ENCODE data around the gene POLR3A. TPM values are rescaled to one million over a fixed set of nuclear protein-coding genes. Genes with fewer than 3 reads are reported as not detected.

Gene POLR3A
- total and polyA plus RNA-seq, 2 of the 13 experiments (the other 11 are each of a cell fraction or from before 2014, with no cell fraction given): 13.6 to 19.2 TPM

- no TSS peak for BruUV-seq (replicated peaks)
- Histone ChIP-seq H3K27me3 (ENCODE audit: control insufficient read depth in 1 of 2, insufficient read depth in 2 of 2, low read length in 2 of 2) (no peaks in the 10 kb centered on the region; a peak in 2 of 5 replicates), H3K9ac (ENCODE audit: insufficient read depth, low read depth, low read length) (peak overlapping the region; percentile 75), H3K9me3 (ENCODE audit: low read length) (no peaks in the 10 kb centered on the region), H3K4me1 (ENCODE audit: insufficient read depth, low read length) (peaks cover 45% of the 10 kb centered on the region), H3K4me2 (ENCODE audit: low read depth, low read length) (peak overlapping the region; percentile 84), H4K20me1 (ENCODE audit: insufficient read depth, low read length) (peaks cover 41% of the 10 kb centered on the region), H3K36me3 (replicated peaks in 1 of 2; ENCODE audit: control insufficient read depth in 1 of 2, insufficient read depth in 2 of 2, low read length in 2 of 2) (peaks cover 14 to 33% of the 10 kb centered on the region in 2 experiments), H3K79me2 (ENCODE audit: insufficient read depth, low read length) (peaks cover 54% of the 10 kb centered on the region), H2AFZ (ENCODE audit: low read length) (peak overlapping the region; percentile 93), H3K27ac (ENCODE audit: extremely low read length, insufficient read depth, low read length) (peak overlapping the region; percentile 80), H3K4me3 (replicated peaks in 1 of 3; ENCODE audit: insufficient read depth in 1 of 3, low read depth in 2 of 3, low read length in 3 of 3) (peak overlapping the region; percentile 61 to 91 (median 78); a peak in 5 of 6 replicates)
- ChIA-PET POLR2A (interaction anchor here (1.5 kb wide), 1 partner anchor 14 kb away, joined by 6 read pairs; no protein-coding TSS in a partner anchor), CTCF (ENCODE audit: low intra/inter-chr PET ratio, low total read pairs) (no interaction called here)
- FAIRE-seq: no peak
- no peak for ATAC-seq
- no peak for DNase-seq (ENCODE audit: low spot score)
- 2% methylated on average over 4 of the region's 4 CpGs for WGBS (ENCODE audit: low lambda C conversion rate)
- intact Hi-C loops (cut with micrococcal nuclease; ENCODE audit: unreplicated experiment): no loop called here
- in situ Hi-C loops (cut with HindIII; ENCODE audit: extremely low pct_ligation_motif_present, low pct_unique_long_range_greater_than_20kb): no loop called here
- no peak for TF ChIP-seq ZBED4 (CRISPR knock-in tag; IDR thresholded peaks at IDR 0.05; ENCODE audit: borderline replicate concordance)
- no peak for TF ChIP-seq HES4 (CRISPR knock-in tag; IDR thresholded peaks at IDR 0.05; ENCODE audit: borderline replicate concordance)
- 0 out of 2 replicates have a peak, but pooled peaks have one; percentile 39 for TF ChIP-seq ZFP1 (CRISPR knock-in tag; IDR thresholded peaks at IDR 0.05)
- TF ChIP-seq, protein P1, sequence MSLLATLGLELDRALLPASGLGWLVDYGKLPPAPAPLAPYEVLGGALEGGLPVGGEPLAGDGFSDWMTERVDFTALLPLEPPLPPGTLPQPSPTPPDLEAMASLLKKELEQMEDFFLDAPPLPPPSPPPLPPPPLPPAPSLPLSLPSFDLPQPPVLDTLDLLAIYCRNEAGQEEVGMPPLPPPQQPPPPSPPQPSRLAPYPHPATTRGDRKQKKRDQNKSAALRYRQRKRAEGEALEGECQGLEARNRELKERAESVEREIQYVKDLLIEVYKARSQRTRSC (CRISPR knock-in tag; IDR thresholded peaks at IDR 0.05; ENCODE audit: low read depth): no peak
- no peak for TF ChIP-seq ZNF597 (CRISPR knock-in tag; IDR thresholded peaks at IDR 0.05)
- TF ChIP-seq SRSF1 (optimal IDR thresholded peaks at IDR 0.05; ENCODE audit: low read depth, low read length): no peak
- no peak for TF ChIP-seq ZNF83 (CRISPR knock-in tag; IDR thresholded peaks at IDR 0.05; ENCODE audit: borderline replicate concordance)
- TF ChIP-seq AGO1 (IDR thresholded peaks at IDR 0.05; ENCODE audit: low read depth, low read length, poor library complexity, severe bottlenecking): peak; percentile 4
- TF ChIP-seq BCL3 (CRISPR knock-in tag; IDR thresholded peaks at IDR 0.05): no peak
- no peak for TF ChIP-seq ZNF878 (CRISPR knock-in tag; IDR thresholded peaks at IDR 0.05)
- TF ChIP-seq POLR2G (IDR thresholded peaks at IDR 0.05; ENCODE audit: low read depth, low read length): no peak
- peak; percentile 32; the same call in 1 of the 2 replicates for TF ChIP-seq KDM5A (IDR thresholded peaks at IDR 0.05; ENCODE audit: borderline replicate concordance, low read length)
- TF ChIP-seq KMT2B (CRISPR knock-in tag; IDR thresholded peaks at IDR 0.05): no peak
- TF ChIP-seq, protein P2, sequence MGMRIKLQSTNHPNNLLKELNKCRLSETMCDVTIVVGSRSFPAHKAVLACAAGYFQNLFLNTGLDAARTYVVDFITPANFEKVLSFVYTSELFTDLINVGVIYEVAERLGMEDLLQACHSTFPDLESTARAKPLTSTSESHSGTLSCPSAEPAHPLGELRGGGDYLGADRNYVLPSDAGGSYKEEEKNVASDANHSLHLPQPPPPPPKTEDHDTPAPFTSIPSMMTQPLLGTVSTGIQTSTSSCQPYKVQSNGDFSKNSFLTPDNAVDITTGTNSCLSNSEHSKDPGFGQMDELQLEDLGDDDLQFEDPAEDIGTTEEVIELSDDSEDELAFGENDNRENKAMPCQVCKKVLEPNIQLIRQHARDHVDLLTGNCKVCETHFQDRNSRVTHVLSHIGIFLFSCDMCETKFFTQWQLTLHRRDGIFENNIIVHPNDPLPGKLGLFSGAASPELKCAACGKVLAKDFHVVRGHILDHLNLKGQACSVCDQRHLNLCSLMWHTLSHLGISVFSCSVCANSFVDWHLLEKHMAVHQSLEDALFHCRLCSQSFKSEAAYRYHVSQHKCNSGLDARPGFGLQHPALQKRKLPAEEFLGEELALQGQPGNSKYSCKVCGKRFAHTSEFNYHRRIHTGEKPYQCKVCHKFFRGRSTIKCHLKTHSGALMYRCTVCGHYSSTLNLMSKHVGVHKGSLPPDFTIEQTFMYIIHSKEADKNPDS (CRISPR knock-in tag; IDR thresholded peaks at IDR 0.05): 0 out of 2 replicates have a peak, but pooled peaks have one; percentile 15
Measured at GRCh38 chr10:78033387-78033636, 4.0 kb upstream of the POLR3A start.
